Activated B cell treated with CpG ODN at 0.5 μM for 24 hours (primary cell): ENCODE data around the gene ZEB1. TPM values are rescaled to one million over a fixed set of nuclear protein-coding genes. Genes with fewer than 3 reads are reported as not detected.

Experiments used
- ATAC-seq: fragments of 200-7000 bp; cut with Tn5 transposase; one replicate; pipeline ENCODE4 v1.10.0; 2021; ENCODE audit warnings: low read depth, mild to moderate bottlenecking, moderate library complexity
- CTCF ChIA-PET: fragments of 350-600 bp; sonication (Branson Sonifier 250); formaldehyde crosslinking; loops from one replicate; lab custom pipeline; 2021; ENCODE audit warnings: antibody characterized with exemption; lab: Charles Lee
- POLR2A ChIA-PET: fragments of 350-600 bp; sonication (Branson Sonifier 250); formaldehyde crosslinking; loops from one replicate; lab custom pipeline; 2021; ENCODE audit warnings: antibody characterized with exemption; lab: Charles Lee
- DNase-seq: peaks from one replicate; pipeline ENCODE4 v3.0.0; 2022
- H3K27ac Mint-ChIP-seq: one replicate; pipeline ENCODE4 v1.8.0; 2020; ENCODE audit warnings: mixed read lengths
- H3K27me3 Mint-ChIP-seq: one replicate; pipeline ENCODE4 v1.8.0; 2021; ENCODE audit warnings: mixed read lengths
- H3K36me3 Mint-ChIP-seq: one replicate; pipeline ENCODE4 v1.8.0; 2021; ENCODE audit warnings: low read depth, mixed read lengths
- H3K4me1 Mint-ChIP-seq: one replicate; pipeline ENCODE4 v1.8.0; 2021; ENCODE audit warnings: mixed read lengths
- H3K4me3 Mint-ChIP-seq: one replicate; pipeline ENCODE4 v1.8.0; 2020; ENCODE audit warnings: mild to moderate bottlenecking, mixed read lengths
- H3K9me3 Mint-ChIP-seq: one replicate; pipeline ENCODE4 v1.8.0; 2020; ENCODE audit warnings: mixed read lengths
- CTCF ChIP-seq: fragments of 200-600 bp; IDR thresholded peaks from one replicate; pipeline ENCODE4 v1.8.0; 2022; ENCODE audit warnings: antibody characterized with exemption, mild to moderate bottlenecking
- intact Hi-C: fragments of 100-400 bp; cut with micrococcal nuclease; formaldehyde crosslinking; loops from one replicate; pipeline ENCODE4 v1.15.1; 2024
- total RNA-seq: library from RNA; stranded (reverse); gene quantifications from 2 replicates; pipeline ENCODE4 v1.2.3, GENCODE V29; 2022

Gene ZEB1
- total RNA-seq, 1 donor from 2014 or later = 43.0 TPM

GRCh38 chr10:31413325-31413724, 94.3 kb downstream of the ZEB1 start:
- Mint-ChIP-seq H3K27ac (no peak overlapping the region), H3K9me3 (peaks cover 6% of the 10 kb centered on the region), H3K4me1 (peaks cover 31% of the 10 kb centered on the region), H3K4me3 (no peak overlapping the region), H3K27me3 (no peaks in the 10 kb centered on the region), H3K36me3 (peaks cover 12% of the 10 kb centered on the region)
- no peak for ATAC-seq
- DNase-seq = no peak
- TF ChIP-seq CTCF = no peak
- POLR2A ChIA-PET = no interaction called here
- intact Hi-C loops = no loop called here
- CTCF ChIA-PET = no interaction called here

DNA sequence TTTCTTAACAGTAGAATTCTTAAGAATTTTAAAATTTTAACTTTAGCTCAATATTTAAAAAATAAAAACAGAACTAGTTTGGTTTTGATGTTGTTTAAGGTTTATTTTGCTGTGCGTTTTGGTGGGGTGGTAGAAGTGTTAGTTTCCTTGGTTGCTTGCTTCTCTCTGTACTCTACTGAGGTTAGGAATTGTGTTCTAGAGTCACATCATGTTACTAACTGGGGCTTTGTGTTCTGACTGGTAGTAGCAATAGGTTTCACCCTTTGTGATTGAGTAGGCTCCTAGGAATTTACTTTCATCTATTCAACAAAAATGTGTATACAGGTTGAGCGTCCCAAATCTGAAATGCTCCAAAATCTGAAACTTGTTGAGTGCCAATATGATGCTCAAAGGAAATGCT, 99.5 kb downstream of the ZEB1 start:
- intact Hi-C loops = no loop called here
- TF ChIP-seq CTCF = no peak
- H3K27me3 Mint-ChIP-seq = no peaks in the 10 kb centered on the region
- ATAC-seq (no peak), DNase-seq (no peak)
- ChIA-PET POLR2A (no interaction called here), CTCF (no interaction called here)
- no peak overlapping the region for H3K4me3 Mint-ChIP-seq
- H3K9me3 Mint-ChIP-seq = peaks cover 3% of the 10 kb centered on the region
- peaks cover 4% of the 10 kb centered on the region for H3K36me3 Mint-ChIP-seq
- no peak overlapping the region for H3K27ac Mint-ChIP-seq
- H3K4me1 Mint-ChIP-seq = peaks cover 52% of the 10 kb centered on the region

DNA sequence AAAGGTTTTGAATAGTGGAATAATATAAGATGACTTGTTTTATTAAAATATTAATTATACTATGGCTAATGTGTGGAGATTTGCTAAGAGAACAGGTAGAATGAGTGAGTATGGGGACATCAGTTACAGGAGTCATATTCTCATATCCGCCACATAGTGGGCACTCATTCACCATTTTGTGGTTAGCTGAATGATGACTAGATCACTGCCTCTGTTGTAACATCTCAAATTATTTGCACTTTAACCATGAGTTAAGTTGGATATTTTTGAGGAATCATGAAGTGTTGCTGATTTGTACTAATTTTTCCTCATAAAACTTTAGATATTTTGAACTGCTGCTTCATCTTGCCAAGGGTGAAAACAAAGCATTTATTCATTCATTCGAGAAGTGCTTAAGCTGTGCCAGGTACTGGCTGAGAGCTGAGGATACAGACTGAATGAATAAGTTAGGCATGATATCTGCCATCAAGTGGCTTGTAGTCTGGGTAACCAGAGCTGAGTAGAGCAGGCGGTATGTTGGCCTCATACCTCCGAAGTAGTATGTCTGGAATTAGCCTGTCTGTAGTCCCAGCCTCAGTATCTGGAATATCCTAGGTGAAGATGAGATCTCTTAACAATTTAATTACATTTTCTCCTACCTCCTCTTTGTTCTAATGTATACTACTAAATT, 100.5 kb downstream of the ZEB1 start:
- Mint-ChIP-seq H3K9me3 (peaks cover 3% of the 10 kb centered on the region), H3K4me3 (no peak overlapping the region), H3K27ac (no peak overlapping the region), H3K36me3 (peaks cover 4% of the 10 kb centered on the region), H3K27me3 (no peaks in the 10 kb centered on the region), H3K4me1 (peaks cover 55% of the 10 kb centered on the region)
- POLR2A ChIA-PET = no interaction called here
- CTCF ChIA-PET = no interaction called here
- intact Hi-C loops = no loop called here
- ATAC-seq (no peak), DNase-seq (no peak)
- no peak for TF ChIP-seq CTCF

DNA sequence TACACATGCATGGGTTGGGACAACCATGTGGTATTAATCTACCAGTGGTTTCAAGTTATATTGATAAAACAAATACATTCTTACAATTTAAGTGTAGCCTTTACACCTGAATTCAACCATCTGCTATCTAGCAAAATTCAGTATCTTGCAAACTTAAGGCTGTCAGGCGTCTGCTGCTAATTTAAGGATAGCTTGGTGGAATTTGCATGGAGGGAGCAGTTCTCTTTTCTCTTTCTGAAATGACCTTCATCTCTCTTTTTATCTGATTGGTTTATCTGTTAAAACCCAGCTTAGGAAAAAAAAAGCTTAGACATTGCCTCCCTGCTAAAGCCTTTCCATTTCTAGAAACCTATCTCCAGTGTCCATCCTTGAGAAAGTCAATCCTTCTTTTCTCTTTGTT, 102.3 kb downstream of the ZEB1 start:
- POLR2A ChIA-PET = no interaction called here
- DNase-seq (no peak), ATAC-seq (no peak)
- peaks cover 3% of the 10 kb centered on the region for H3K9me3 Mint-ChIP-seq
- CTCF ChIA-PET = no interaction called here
- peaks cover 4% of the 10 kb centered on the region for H3K36me3 Mint-ChIP-seq
- H3K27me3 Mint-ChIP-seq = no peaks in the 10 kb centered on the region
- H3K4me1 Mint-ChIP-seq = peaks cover 67% of the 10 kb centered on the region
- no peak for TF ChIP-seq CTCF
- H3K4me3 Mint-ChIP-seq = no peak overlapping the region
- intact Hi-C loops = no loop called here
- H3K27ac Mint-ChIP-seq = no peak overlapping the region

GRCh38 chr10:31422634-31423033, 103.6 kb downstream of the ZEB1 start:
- Mint-ChIP-seq H3K36me3 (peaks cover 4% of the 10 kb centered on the region), H3K27me3 (no peaks in the 10 kb centered on the region), H3K4me1 (peaks cover 68% of the 10 kb centered on the region), H3K27ac (no peak overlapping the region), H3K9me3 (peaks cover 3% of the 10 kb centered on the region), H3K4me3 (no peak overlapping the region)
- CTCF ChIA-PET = no interaction called here
- POLR2A ChIA-PET = no interaction called here
- ATAC-seq (no peak), DNase-seq (no peak)
- no peak for TF ChIP-seq CTCF
- intact Hi-C loops = no loop called here
